CD1c-positive myeloid dendritic cell (primary cell): ENCODE data around the gene IQCK.

Source experiments
- DNase-seq: peaks from one replicate; pipeline ENCODE4 v3.0.0-alpha.2; 2016; ENCODE audit errors: extremely low spot score

Gene IQCK

GRCh38 chr16:19860166-19861041, 142.3 kb downstream of the IQCK start:
- DNase-seq, result no peak

DNA sequence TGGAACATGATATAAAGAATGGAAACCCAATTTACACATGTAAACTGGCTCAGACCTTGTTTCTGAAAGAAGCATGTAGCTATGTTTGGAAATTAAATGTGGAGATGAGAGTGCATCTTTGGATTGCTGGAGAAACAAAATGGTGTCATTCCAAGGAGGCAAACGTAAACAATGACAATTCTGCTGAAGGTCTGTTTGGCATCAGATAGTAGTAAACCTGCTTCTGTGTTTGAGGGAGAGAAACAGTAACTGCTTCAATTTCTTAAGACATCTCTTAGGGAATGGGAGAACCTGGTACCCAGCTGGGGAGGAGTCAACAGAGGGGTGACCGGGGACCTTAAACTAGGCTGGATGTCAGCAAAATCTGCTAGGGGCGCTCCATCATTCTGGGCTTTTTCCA, 143.1 kb downstream of the IQCK start:
- no peak for DNase-seq

GRCh38 chr16:19861811-19862327, 143.8 kb downstream of the IQCK start:
- no peak for DNase-seq

GRCh38 chr16:19863990-19864389, 145.9 kb downstream of the IQCK start:
- no peak for DNase-seq

DNA sequence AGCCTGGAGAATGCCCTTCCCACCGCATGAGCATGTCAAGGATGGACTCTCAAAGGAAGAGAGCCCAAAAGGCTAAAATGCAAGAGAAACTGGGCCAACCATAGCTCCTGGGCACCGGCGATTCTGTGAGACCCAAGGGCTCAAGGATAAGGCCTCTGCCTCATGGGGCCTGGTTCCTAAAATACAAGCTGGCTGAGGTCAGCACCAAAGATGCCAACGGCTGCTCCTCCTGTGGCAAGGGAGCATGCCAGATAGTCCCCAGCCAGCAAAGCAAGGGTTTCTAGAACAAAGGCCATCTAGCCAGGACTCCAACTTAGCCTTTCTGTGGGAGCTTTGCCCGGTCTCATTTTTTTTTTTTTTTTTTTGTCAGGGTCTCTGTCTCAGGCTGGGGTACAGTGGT, 146.5 kb downstream of the IQCK start:
- no peak for DNase-seq

DNA sequence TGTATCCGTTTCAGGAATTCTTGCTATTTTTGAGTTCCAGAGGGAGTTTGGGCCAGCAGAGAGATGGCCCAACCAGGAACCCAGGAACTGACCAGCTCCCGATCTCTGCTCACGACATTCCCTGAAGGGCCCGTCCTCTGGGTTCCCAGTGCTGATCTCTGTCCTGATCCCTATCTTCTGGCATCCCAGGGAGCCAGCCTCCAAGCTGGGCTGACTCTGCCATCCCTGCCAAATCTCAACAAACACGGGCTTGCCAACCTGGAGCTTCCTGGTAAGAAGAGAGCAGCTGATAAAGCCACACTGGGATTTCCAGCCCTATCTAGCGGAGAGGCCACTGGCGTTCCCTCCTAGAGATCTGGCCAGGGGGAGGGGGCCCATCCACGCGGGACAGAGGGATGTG, 150.3 kb downstream of the IQCK start:
- DNase-seq, result no peak

- no peak for DNase-seq
These were observed 153.7 kb downstream of the IQCK start for GRCh38 chr16:19871721-19872120.

- no peak for DNase-seq
These were observed 154.2 kb downstream of the IQCK start for GRCh38 chr16:19872179-19872863.

- DNase-seq, result no peak
These were observed 154.9 kb downstream of the IQCK start for GRCh38 chr16:19872935-19873334.

DNA sequence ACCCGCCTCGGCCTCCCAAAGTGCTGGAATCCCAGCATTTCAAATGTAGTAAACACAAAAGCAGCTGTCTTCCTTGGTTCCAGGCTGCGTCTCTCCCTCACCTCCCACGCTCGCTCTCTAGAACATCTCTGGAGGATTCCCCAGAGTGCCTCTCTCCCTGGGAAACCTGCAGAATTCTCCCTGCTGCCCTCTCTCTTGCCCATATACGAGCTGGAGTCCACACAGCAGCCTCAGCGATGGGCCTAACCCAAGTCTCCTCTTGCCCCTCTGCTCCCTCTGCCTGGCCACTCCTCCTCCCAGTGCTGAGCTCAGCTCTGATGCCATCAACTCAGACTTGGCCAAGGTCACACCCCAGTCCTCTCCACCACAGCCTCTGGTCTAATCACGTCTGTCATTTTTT, 156.0 kb downstream of the IQCK start:
- no peak for DNase-seq

DNA sequence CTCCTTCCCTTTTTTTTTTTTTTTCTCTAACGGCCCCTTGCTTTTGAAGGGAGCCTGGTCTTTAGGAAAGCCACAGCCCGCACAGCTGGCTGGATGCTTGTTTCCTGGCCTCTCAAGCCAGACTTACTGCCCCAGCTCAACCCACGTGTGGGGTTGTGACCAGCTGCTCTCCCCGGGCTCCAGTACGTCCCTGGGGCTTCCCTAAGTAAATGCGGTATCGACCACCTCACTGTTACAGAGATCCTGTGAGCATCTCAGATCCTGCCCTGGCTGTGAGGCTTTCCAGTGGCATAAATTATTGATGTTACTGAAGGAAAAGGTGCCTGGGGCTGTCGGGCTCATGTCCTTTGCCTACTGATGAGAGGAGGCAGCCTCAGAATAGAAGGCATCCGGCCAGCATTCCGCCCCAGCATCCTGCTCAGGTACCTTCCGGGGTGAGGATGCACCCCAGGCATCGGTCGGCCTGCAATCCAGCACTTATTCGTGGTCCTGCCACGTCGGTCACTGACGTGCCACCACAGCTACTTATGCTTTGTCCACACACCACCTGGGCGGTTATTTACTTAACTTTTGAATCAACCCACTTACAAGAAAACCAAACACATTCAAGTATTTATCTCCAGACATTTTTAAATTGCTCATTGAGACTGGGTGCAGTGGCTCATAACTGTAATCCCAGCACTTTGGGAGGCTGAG, 156.9 kb downstream of the IQCK start:
- DNase-seq, result no peak

- no peak for DNase-seq
These were observed 157.8 kb downstream of the IQCK start for GRCh38 chr16:19875900-19876299.

- no peak for DNase-seq
These were observed 158.5 kb downstream of the IQCK start for GRCh38 chr16:19876501-19877059.

DNA sequence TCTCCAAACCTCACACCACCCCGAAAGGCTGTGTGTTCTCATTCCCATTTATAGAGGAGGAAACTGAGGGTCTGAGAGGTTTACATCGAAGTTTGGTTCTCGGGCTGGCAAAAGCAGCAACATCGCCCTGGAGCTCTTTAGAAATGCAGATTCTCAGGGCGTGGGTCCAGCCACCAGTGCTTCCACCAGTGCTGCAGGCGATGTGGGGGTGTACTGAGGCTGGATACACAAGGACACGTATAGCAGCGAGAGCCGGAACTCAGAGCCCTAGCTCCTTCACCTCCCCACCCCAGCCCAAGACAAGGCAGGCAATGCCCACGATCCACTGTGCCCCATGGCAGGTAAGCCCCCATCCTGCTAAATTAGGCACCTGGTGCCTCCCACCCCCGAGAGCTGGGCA, 160.7 kb downstream of the IQCK start:
- DNase-seq, result no peak

- no peak for DNase-seq
These were observed 161.2 kb downstream of the IQCK start for GRCh38 chr16:19879241-19879792.

GRCh38 chr16:19881028-19881427, 163.0 kb downstream of the IQCK start:
- DNase-seq, result no peak

DNA sequence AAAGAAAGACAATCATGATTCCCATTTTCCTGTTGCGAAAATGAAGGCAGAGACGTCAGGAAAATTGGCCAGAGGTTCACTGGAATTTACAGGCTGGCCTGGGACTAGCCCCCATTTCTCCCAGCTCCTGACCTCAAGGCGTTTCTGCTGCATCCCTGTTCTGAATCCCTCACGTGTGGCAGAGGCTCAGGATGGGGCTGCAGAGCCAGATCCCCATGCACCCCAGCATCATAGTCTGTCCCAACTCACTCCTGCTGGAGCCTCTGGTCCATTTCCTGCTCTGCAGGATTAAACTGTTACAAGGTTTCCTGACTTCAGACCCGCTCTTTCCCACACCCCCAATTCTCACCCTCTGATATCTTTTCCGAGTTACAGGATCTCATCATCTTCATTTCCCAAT, 163.7 kb downstream of the IQCK start:
- no peak for DNase-seq

GRCh38 chr16:19882186-19882585, 164.1 kb downstream of the IQCK start:
- no peak for DNase-seq

- no peak for DNase-seq
These were observed 164.6 kb downstream of the IQCK start for GRCh38 chr16:19882646-19883045.

DNA sequence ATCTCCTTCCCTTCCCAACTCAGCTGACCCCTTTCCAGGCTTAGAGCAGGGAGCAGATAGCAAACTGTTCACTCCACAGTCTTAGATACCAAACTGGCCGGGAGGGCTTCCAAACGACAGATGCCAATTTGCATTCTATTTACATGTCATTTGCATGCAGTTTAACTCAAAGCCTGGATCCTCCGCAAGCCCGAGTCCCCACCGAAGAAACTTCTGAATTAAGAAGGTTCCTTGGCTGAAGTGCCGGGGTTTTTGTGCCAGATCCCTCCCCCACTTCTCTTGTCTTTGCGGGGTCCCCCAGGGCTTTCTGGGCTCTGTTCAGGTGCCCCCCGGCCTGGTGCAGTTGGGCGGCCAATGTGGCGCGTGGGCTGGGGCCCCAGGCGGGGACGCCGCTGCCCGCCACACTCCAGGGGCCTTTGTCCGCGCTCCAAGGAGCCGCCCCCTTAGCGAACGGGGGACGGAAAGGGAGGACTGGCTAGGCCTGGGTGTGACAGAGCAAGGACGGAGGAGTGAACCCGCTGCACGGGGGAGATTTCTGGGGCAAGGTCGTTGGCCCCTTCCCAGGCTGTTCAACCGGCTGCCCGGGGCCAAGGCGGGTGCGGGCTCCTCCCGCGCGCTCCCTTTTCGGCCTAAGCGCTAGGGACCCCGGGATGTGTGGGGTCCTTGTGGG, 165.4 kb downstream of the IQCK start:
- DNase-seq, result no peak

DNA sequence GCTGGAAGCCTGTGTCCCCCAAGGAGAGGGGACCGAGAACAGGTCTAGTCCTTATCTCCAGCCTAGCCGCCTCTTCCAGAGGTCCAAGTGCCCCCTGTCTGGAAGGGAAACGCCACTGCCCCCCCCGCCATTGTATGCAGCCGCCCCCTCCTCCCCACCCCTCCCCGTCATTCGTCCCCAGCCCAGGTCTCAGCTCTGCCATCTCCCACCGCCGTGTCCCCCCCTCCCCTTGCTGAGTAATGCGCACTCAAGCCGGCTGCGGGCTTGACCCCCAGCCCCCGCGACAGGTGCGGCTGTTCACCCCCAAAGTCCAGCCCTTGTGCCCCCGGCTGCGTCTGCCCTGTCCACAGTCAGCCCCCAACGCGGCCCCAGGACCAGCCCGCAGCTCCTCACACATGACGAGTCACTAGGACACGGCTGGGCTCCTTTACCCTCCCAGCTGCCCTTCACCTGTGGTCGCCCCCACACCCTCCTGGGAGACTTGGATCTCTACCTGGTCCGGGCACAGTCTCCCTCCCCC, 166.0 kb downstream of the IQCK start:
- DNase-seq, result no peak
